GM12878 (cell line): ENCODE measurements around the gene SHF. TPM values are rescaled to one million over a fixed set of nuclear protein-coding genes. Genes with fewer than 3 reads are reported as not detected.

Experiments used
- ATAC-seq: fragments of 200-7000 bp; cut with Tn5 transposase; 3 replicates; pipeline ENCODE4 v1.9.1; 2020; ENCODE audit warnings: mild to moderate bottlenecking, moderate library complexity
- BruUV-seq: library from RNA; stranded (reverse); fragments of 400-500 nt; replicated peaks from 2 replicates; lab custom pipeline; 2021; lab: Mats Ljungman, UMichigan
- CTCF ChIA-PET: fragments of 300-600 bp; sonication (Branson Sonifier 250); formaldehyde crosslinking; extraction: SDS; loops from one replicate; lab custom pipeline; 2021; ENCODE audit warnings: inconsistent platforms; lab: Yijun Ruan, JAX
- POLR2A ChIA-PET: fragments of 350-600 bp; formaldehyde crosslinking; extraction: SDS; loops from one replicate; lab custom pipeline; 2021; ENCODE audit warnings: inconsistent platforms; lab: Charles Lee
- RAD21 ChIA-PET: fragments of 300-600 bp; sonication (Branson Sonifier 250); formaldehyde crosslinking; loops from one replicate; lab custom pipeline; 2023; ENCODE audit warnings: antibody characterized with exemption; ENCODE audit not compliant: unreplicated experiment; lab: Charles Lee
- SMC1A ChIA-PET: fragments of 300-600 bp; sonication (Branson Sonifier 250); formaldehyde crosslinking; loops from one replicate; lab custom pipeline; 2023; ENCODE audit not compliant: unreplicated experiment, uncharacterized antibody; lab: Charles Lee
- DNase-seq: peaks from one replicate; pipeline ENCODE4 v3.0.0-alpha.2; 2011; ENCODE audit warnings: low read depth, low spot score
- FAIRE-seq: peaks from 3 replicates; lab custom pipeline; 2011; peaks lifted over from hg19 to GRCh38; lab: Jason Lieb, UNC
- H2AFZ ChIP-seq: 2 replicates; pipeline ENCODE4 v1.6.0; 2011; ENCODE audit warnings: low read depth, low read length, control low read depth; ENCODE audit not compliant: control insufficient read depth
- H3K27ac ChIP-seq: 2 replicates; pipeline ENCODE4 v1.5.1; 2011; ENCODE audit warnings: control low read depth; ENCODE audit not compliant: control insufficient read depth, insufficient read depth
- H3K27me3 ChIP-seq, 2 experiments: replicated peaks in 1 of 2; 2 replicates each; pipeline versions ENCODE4 v1.6.0 to v1.6.1; 2011; ENCODE audit warnings: low read length in 1 of 2; ENCODE audit not compliant: control insufficient read depth in 2 of 2, insufficient read depth in 2 of 2
- H3K36me3 ChIP-seq, 2 experiments: 2 replicates each; pipeline ENCODE4 v1.5.1; 2011; ENCODE audit warnings: low read length in 1 of 2; ENCODE audit not compliant: control insufficient read depth in 2 of 2, insufficient read depth in 2 of 2
- H3K4me1 ChIP-seq: 2 replicates; pipeline ENCODE4 v1.6.1; 2011; ENCODE audit warnings: mild to moderate bottlenecking, low read length, moderate library complexity, mixed read lengths; ENCODE audit not compliant: control insufficient read depth, insufficient read depth
- H3K4me2 ChIP-seq: 2 replicates; pipeline ENCODE4 v1.6.0; 2011; ENCODE audit warnings: control low read depth; ENCODE audit not compliant: control insufficient read depth, insufficient read depth
- H3K4me3 ChIP-seq: fragments of 200-600 bp; sonication (generic); 2 replicates; pipeline ENCODE4 v1.5.1; 2016
- H3K79me2 ChIP-seq: 2 replicates; pipeline ENCODE4 v1.6.0; 2011; ENCODE audit warnings: low read length; ENCODE audit not compliant: control insufficient read depth, insufficient read depth
- H3K9ac ChIP-seq: 2 replicates; pipeline ENCODE4 v1.8.0; 2011; ENCODE audit warnings: low read length, control low read depth, mixed read lengths; ENCODE audit not compliant: control insufficient read depth, insufficient read depth
- H3K9me3 ChIP-seq: replicated peaks from 3 replicates; pipeline ENCODE4 v1.5.1; 2011; ENCODE audit warnings: mild to moderate bottlenecking, low read length; ENCODE audit not compliant: control insufficient read depth, insufficient read depth
- H4K20me1 ChIP-seq: 2 replicates; pipeline ENCODE4 v1.6.0; 2011; ENCODE audit not compliant: control insufficient read depth, insufficient read depth
- CBX5 ChIP-seq: sonication (generic); IDR thresholded peaks from 2 replicates; pipeline ENCODE4 v1.6.1; 2016; ENCODE audit warnings: low read depth, moderate library complexity, mild to moderate bottlenecking, inconsistent platforms
- CHD2 ChIP-seq: IDR thresholded peaks from 2 replicates; pipeline ENCODE4 v1.6.1; 2011; ENCODE audit warnings: low read depth, low read length, improper control_type of control experiment, borderline replicate concordance
- EP300 ChIP-seq, 2 experiments: fragments of 150-350 bp in 1 of 2; IDR thresholded peaks; 2 replicates each; pipeline ENCODE4 v1.6.1; 2011 to 2012; ENCODE audit warnings: low read depth in 2 of 2, low read length in 2 of 2, borderline replicate concordance in 1 of 2, improper control_type of control experiment in 1 of 2, inconsistent platforms in 1 of 2; ENCODE audit not compliant: control insufficient read depth in 1 of 2
- IKZF2 ChIP-seq, 2 experiments: fragments of 450-650 bp; IDR thresholded peaks; 2 replicates each; pipeline ENCODE4 v1.6.1; 2017; ENCODE audit warnings: mild to moderate bottlenecking in 2 of 2, moderate library complexity in 2 of 2
- NFXL1 ChIP-seq: fragments of 450-650 bp; IDR thresholded peaks from 2 replicates; pipeline ENCODE4 v1.6.1; 2017; ENCODE audit warnings: antibody characterized with exemption, mild to moderate bottlenecking, borderline replicate concordance
- RAD21 ChIP-seq: IDR thresholded peaks from 2 replicates; pipeline ENCODE4 v1.6.1; 2011; ENCODE audit warnings: mild to moderate bottlenecking, low read depth, low read length, moderate library complexity; ENCODE audit not compliant: insufficient read depth
- RFX5 ChIP-seq: IDR thresholded peaks from 2 replicates; pipeline ENCODE4 v1.6.1; 2011; ENCODE audit warnings: low read depth, low read length, improper control_type of control experiment
- SMAD5 ChIP-seq: IDR thresholded peaks from 2 replicates; pipeline ENCODE4 v1.6.1; 2016; ENCODE audit warnings: antibody characterized with exemption, low read depth
- STAT3 ChIP-seq: IDR thresholded peaks from 2 replicates; pipeline ENCODE4 v1.6.1; 2011; ENCODE audit warnings: low read depth, low read length, improper control_type of control experiment
- WGBS: methylation state at CpG from one replicate; pipeline ENCODE4 v1.1.6; 2016; ENCODE audit warnings: low lambda C conversion rate; ENCODE audit not compliant: insufficient replicate concordance, insufficient coverage; ENCODE audit errors: missing lambda C conversion rate; 5-methylcytosine and 5-hydroxymethylcytosine counted together
- in situ Hi-C: fragments of 300-500 bp; cut with MboI; formaldehyde crosslinking; loops from 9 replicates; pipeline ENCODE4 v1.14.3; 2018; ENCODE audit warnings: mixed read lengths
- intact Hi-C: fragments of 100-400 bp; cut with micrococcal nuclease; formaldehyde crosslinking; loops from one replicate; pipeline ENCODE4 v1.14.2; 2022; ENCODE audit not compliant: unreplicated experiment
- polyA plus RNA-seq, 11 experiments: library from polyadenylated mRNA; depleted of rRNA in 4 of 11; unstranded in 6 of 11; stranded (reverse) in 5 of 11; fragments of >200 nt; fragmentation: Nextera tagmentation in 4 of 11; fragmentation: Illumina TruSeq in 1 of 11; extraction: Ambion mirVana in 4 of 11; extraction: Trizol in 1 of 11; gene quantifications; 1 replicate in 1 of 11; 2 replicates in 10 of 11; pipeline versions ENCODE4 v1.2.1 to v1.2.3, GENCODE V29; 2011 to 2016; ENCODE audit warnings: inconsistent platforms in 2 of 11, missing spikeins in 2 of 11, low read depth in 1 of 11
- total RNA-seq, 4 experiments: library from RNA; depleted of rRNA in 3 of 4; stranded (reverse); fragments of >200 nt in 3 of 4; fragmentation: Illumina TruSeq in 1 of 4; extraction: Trizol in 1 of 4; gene quantifications; 2 replicates each; pipeline versions ENCODE4 v1.2.1 to v1.2.3, GENCODE V29; 2013 to 2021
- TF ChIP-seq, protein P1 (sequence below), 3 experiments: IDR thresholded peaks in 2 of 3; conservative IDR thresholded peaks in 1 of 3; 2 replicates each; pipeline ENCODE4 v1.5.1; 2011; ENCODE audit warnings: low read depth in 3 of 3, low read length in 3 of 3, mild to moderate bottlenecking in 3 of 3, control low read depth in 2 of 3, moderate library complexity in 2 of 3, inconsistent platforms in 1 of 3, mixed read lengths in 1 of 3; ENCODE audit not compliant: control insufficient read depth in 2 of 3, insufficient read depth in 1 of 3; ENCODE audit errors: extremely low read depth in 1 of 3
- TF ChIP-seq, protein P2 (sequence below): fragments of 450-650 bp; formaldehyde crosslinking; IDR thresholded peaks from 2 replicates; pipeline ENCODE4 v1.4.0; 2020; ENCODE audit warnings: mild to moderate bottlenecking, moderate library complexity

Gene SHF
- total and polyA plus RNA-seq, 10 of the 15 experiments (the other 5 are each of a cell fraction or from before 2014, with no cell fraction given), result 0.04 to 5.7 (median 1.0) TPM; not detected in 1

DNA sequence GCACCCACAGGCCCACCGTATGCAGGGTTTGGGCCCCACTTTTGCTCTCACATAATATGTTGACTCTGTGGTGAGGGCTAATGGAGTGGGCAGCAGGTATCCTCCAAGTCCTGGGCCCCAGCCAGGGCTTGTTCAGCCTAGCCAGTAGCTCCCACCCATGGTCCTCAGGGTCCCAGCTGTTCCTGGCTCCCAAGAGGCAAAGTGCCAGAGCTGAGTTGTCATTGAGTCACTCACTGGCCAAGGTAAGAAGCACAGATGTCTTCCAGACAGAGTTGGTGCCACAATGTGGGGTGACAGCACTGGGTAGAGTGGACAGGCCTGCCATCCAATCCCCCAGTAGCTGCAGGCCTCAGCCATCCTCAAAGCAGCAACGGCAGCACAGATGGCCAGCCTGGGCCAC is 4.3 kb downstream of the SHF start:
- Histone ChIP-seq H3K9me3 (no peaks in the 10 kb centered on the region), H3K4me3 (no peak overlapping the region), H4K20me1 (no peaks in the 10 kb centered on the region), H2AFZ (no peak overlapping the region), H3K9ac (no peak overlapping the region), H3K79me2 (no peaks in the 10 kb centered on the region), H3K4me2 (no peak overlapping the region), H3K27me3 (peaks cover 0 to 2% of the 10 kb centered on the region in 2 experiments; a peak in 3 of 4 replicates), H3K36me3 (no peaks in the 10 kb centered on the region), H3K27ac (no peak overlapping the region), H3K4me1 (peaks cover 4% of the 10 kb centered on the region)
- DNase-seq, result no peak
- ChIA-PET SMC1A (interaction anchor here (1.7 kb wide), 1 partner anchor 14 kb away, joined by 3 read pairs; no protein-coding TSS in a partner anchor), POLR2A (interaction anchor here (1.1 kb wide), 1 partner anchor 10 kb away, joined by 3 read pairs; no protein-coding TSS in a partner anchor), RAD21 (no interaction called here), CTCF (interaction anchor here (2.0 to 13.7 kb wide), 3 partner anchors 18 to 22 kb away, joined by 11 to 200 read pairs (median 12); no protein-coding TSS in a partner anchor)
- BruUV-seq, result no TSS peak
- intact Hi-C loops, result no loop called here
- no peak for FAIRE-seq
- no peak for ATAC-seq
- TF ChIP-seq IKZF2 (IDR thresholded peaks at IDR 0.05), result no peak
- TF ChIP-seq RAD21, result no peak
- in situ Hi-C loops, result no loop called here
- 75% methylated on average over 2 of the region's 2 CpGs for WGBS

DNA sequence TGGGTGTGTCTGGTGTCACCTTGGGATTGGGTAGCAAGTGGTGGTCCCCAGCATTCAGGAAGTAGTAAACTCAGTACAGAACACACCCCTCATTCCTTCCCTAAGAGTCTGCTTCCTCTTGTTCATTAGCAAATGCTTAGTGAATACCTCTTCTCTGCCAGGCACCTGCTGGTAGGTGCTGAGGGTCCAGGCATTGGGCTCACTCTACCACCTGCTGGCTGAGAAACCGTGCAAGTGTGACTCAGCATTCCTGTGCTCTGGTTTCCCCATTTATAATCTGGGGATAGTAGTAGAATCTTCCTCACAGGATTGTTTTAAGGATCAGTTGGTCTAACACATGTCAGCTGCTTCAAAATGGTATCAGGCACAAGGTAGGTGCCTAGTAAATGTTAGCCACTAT is 4.8 kb downstream of the SHF start:
- FAIRE-seq (no peak), DNase-seq (no peak), ATAC-seq (no peak)
- Histone ChIP-seq H4K20me1 (no peaks in the 10 kb centered on the region), H3K9ac (no peak overlapping the region), H3K4me3 (no peak overlapping the region), H2AFZ (no peak overlapping the region), H3K27ac (no peak overlapping the region), H3K79me2 (no peaks in the 10 kb centered on the region), H3K36me3 (no peaks in the 10 kb centered on the region), H3K4me1 (no peaks in the 10 kb centered on the region), H3K4me2 (no peak overlapping the region), H3K27me3 (peaks cover 0 to 2% of the 10 kb centered on the region in 2 experiments; a peak in 3 of 4 replicates), H3K9me3 (no peaks in the 10 kb centered on the region)
- SMC1A ChIA-PET, result interaction anchor here (1.7 kb wide), 1 partner anchor 15 kb away, joined by 3 read pairs; no protein-coding TSS in a partner anchor
- CTCF ChIA-PET, result interaction anchor here (2.0 to 13.7 kb wide), 2 partner anchors 19 to 22 kb away, joined by 11 to 200 read pairs; no protein-coding TSS in a partner anchor
- in situ Hi-C loops, result no loop called here
- 0% methylated on average over 1 of the region's 1 CpG for WGBS
- BruUV-seq, result no TSS peak
- POLR2A ChIA-PET, result interaction anchor here (1.1 kb wide), 1 partner anchor 10 kb away, joined by 3 read pairs; no protein-coding TSS in a partner anchor
- RAD21 ChIA-PET, result no interaction called here
- intact Hi-C loops, result no loop called here
- TF ChIP-seq, protein P1, sequence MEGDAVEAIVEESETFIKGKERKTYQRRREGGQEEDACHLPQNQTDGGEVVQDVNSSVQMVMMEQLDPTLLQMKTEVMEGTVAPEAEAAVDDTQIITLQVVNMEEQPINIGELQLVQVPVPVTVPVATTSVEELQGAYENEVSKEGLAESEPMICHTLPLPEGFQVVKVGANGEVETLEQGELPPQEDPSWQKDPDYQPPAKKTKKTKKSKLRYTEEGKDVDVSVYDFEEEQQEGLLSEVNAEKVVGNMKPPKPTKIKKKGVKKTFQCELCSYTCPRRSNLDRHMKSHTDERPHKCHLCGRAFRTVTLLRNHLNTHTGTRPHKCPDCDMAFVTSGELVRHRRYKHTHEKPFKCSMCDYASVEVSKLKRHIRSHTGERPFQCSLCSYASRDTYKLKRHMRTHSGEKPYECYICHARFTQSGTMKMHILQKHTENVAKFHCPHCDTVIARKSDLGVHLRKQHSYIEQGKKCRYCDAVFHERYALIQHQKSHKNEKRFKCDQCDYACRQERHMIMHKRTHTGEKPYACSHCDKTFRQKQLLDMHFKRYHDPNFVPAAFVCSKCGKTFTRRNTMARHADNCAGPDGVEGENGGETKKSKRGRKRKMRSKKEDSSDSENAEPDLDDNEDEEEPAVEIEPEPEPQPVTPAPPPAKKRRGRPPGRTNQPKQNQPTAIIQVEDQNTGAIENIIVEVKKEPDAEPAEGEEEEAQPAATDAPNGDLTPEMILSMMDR (IDR thresholded peaks at IDR 0.05 in 2 of 3, conservative IDR thresholded peaks at IDR 0.05 in 1 of 3; ENCODE audit: control insufficient read depth in 2 of 3, extremely low read depth in 1 of 3, insufficient read depth in 1 of 3, low read depth in 3 of 3, low read length in 3 of 3), result no peak
- no peak for TF ChIP-seq CHD2
- no peak for TF ChIP-seq CBX5
- TF ChIP-seq RFX5, result no peak
- TF ChIP-seq SMAD5, result no peak
- no peak for TF ChIP-seq STAT3
- TF ChIP-seq, protein P2, sequence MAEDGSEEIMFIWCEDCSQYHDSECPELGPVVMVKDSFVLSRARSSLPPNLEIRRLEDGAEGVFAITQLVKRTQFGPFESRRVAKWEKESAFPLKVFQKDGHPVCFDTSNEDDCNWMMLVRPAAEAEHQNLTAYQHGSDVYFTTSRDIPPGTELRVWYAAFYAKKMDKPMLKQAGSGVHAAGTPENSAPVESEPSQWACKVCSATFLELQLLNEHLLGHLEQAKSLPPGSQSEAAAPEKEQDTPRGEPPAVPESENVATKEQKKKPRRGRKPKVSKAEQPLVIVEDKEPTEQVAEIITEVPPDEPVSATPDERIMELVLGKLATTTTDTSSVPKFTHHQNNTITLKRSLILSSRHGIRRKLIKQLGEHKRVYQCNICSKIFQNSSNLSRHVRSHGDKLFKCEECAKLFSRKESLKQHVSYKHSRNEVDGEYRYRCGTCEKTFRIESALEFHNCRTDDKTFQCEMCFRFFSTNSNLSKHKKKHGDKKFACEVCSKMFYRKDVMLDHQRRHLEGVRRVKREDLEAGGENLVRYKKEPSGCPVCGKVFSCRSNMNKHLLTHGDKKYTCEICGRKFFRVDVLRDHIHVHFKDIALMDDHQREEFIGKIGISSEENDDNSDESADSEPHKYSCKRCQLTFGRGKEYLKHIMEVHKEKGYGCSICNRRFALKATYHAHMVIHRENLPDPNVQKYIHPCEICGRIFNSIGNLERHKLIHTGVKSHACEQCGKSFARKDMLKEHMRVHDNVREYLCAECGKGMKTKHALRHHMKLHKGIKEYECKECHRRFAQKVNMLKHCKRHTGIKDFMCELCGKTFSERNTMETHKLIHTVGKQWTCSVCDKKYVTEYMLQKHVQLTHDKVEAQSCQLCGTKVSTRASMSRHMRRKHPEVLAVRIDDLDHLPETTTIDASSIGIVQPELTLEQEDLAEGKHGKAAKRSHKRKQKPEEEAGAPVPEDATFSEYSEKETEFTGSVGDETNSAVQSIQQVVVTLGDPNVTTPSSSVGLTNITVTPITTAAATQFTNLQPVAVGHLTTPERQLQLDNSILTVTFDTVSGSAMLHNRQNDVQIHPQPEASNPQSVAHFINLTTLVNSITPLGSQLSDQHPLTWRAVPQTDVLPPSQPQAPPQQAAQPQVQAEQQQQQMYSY (CRISPR knock-in tag), result no peak
- TF ChIP-seq EP300 (IDR thresholded peaks at IDR 0.05; ENCODE audit: borderline replicate concordance in 1 of 2, control insufficient read depth in 1 of 2, low read depth in 2 of 2, low read length in 2 of 2), result no peak
- TF ChIP-seq NFXL1, result no peak
